Inflammatory macrophage (primary cell): ENCODE results near the gene MRPL28.
"Not testable (repeated sequence)": the region's sequence is repeated elsewhere in the genome, so short reads cannot be mapped to it uniquely, and the experiment has no call there.

Experiments used
- DNase-seq, 2 donors: peaks; one replicate each; pipeline ENCODE4 v3.0.0-alpha.2; 2020 to 2022

Gene MRPL28

GRCh38 chr16:359067-359763 lies 11.1 kb downstream of the MRPL28 start:
- no peak for DNase-seq

- DNase-seq: no peak
Measured at GRCh38 chr16:356741-357140, 13.6 kb downstream of the MRPL28 start.

GRCh38 chr16:354971-355461 lies 15.3 kb downstream of the MRPL28 start:
- no peak for DNase-seq

GRCh38 chr16:354291-354881 lies 16.0 kb downstream of the MRPL28 start:
- DNase-seq: no peak

- DNase-seq: no peak
Measured at GRCh38 chr16:353404-354290, 16.7 kb downstream of the MRPL28 start.

GRCh38 chr16:352547-353403 lies 17.6 kb downstream of the MRPL28 start, which contains the start of gene AXIN1:
AXIN1 (minus strand) TSS chr16:352723; CDS start chr16:347025, 5,698 bp downstream.
- DNase-seq: peak; percentile 97 to 99

- DNase-seq: peak in 1 of 2 donors; percentile 25
Measured at GRCh38 chr16:351804-352520, 18.4 kb downstream of the MRPL28 start.

GRCh38 chr16:350203-350602 lies 20.1 kb downstream of the MRPL28 start:
- no peak for DNase-seq

- no peak for DNase-seq
Measured at GRCh38 chr16:349211-349610, 21.1 kb downstream of the MRPL28 start.

- not testable (repeated sequence) for DNase-seq
Measured at GRCh38 chr16:348495-348894, 21.8 kb downstream of the MRPL28 start.

- no peak for DNase-seq
Measured at GRCh38 chr16:347203-347602, 23.1 kb downstream of the MRPL28 start.

GRCh38 chr16:346587-346986 lies 23.8 kb downstream of the MRPL28 start:
- DNase-seq: no peak

- no peak for DNase-seq
Measured at GRCh38 chr16:345772-346171, 24.6 kb downstream of the MRPL28 start.

GRCh38 chr16:342455-343213 lies 27.7 kb downstream of the MRPL28 start:
- no peak for DNase-seq

- DNase-seq: not testable (repeated sequence)
Measured at GRCh38 chr16:341974-342336, 28.4 kb downstream of the MRPL28 start.

GRCh38 chr16:341095-341973 lies 29.0 kb downstream of the MRPL28 start:
- DNase-seq: not testable (repeated sequence)

- no peak for DNase-seq
Measured at GRCh38 chr16:340370-341091, 29.8 kb downstream of the MRPL28 start.

- DNase-seq: peak in 1 of 2 donors; percentile 42
Measured at GRCh38 chr16:339680-340079, 30.7 kb downstream of the MRPL28 start.

- DNase-seq: peak; percentile 59 to 76
Measured at GRCh38 chr16:337975-338575, 32.3 kb downstream of the MRPL28 start.
